SKM-1 treated with dmso at 0.1 percent for 144 hours (cell line): ENCODE results near the gene NAV2.

Experiments
- DNase-seq: peaks from one replicate; lab custom pipeline; 2025; ENCODE audit not compliant: unreplicated experiment; lab: John Stamatoyannopoulos, UW

The NAV2 gene

DNA sequence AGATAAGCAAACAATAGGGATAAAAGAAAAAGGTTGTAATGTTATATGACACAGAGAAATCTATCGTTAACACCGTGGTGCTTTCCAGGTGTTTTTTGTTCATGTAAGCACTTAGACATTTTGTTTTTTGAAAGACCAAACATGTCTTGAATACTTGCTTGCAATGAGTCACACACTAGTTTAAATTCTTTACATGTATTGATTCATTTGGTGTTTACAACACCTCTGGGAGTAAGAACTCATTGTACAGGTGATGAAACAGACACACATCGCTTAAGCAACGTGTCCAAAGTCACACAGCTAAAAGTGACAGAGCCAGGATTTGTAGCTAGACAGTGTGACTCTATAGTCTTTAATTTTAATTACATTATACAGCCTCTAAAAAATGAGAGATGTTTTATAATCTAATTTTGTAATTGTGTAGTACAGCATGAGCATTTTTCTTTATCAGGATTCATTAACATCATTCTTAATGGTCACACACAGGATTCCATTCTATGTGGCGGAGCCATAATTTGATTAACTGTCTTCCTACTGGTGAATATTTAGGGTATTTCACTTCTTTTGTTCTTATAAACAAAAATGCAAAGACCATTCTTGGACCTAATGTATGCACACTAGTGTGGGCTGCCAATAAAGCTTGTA, 298.8 kb downstream of the NAV2 start:
- DNase-seq, result no peak

DNA sequence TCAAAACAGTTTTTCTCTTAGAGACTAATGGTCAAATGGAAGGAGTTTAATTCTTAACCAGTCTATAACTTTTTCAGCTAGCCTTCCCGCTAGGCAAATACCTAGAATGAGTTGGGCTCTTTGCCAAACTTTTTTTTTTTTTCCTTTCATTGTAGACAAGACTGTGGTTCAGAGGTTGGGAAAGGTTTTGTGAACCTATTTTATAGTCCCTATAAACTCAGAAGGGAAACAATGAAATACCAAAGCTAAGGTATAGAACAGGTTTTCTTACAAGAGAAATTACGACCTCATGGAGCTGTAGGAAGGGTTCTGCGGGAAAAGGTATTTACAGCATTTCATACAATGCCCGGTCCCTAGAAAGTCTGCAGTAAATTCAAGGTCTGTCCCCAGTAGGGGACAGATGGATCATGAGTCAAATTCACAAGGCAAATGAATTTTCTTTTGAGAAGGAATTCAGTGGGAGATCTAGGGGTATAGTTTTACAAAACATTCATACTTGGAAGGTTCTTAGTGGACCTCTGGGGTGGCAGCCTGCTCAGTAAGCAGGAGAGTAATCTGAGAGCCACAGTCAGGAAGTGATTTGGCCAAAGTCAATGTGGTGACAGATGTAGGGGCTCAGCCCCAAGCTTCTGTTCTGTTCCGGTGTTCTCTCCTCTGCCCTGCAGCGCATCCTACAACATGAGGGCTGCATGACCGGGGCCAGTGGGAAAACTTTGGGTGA, 300.9 kb downstream of the NAV2 start:
- no peak for DNase-seq

DNA sequence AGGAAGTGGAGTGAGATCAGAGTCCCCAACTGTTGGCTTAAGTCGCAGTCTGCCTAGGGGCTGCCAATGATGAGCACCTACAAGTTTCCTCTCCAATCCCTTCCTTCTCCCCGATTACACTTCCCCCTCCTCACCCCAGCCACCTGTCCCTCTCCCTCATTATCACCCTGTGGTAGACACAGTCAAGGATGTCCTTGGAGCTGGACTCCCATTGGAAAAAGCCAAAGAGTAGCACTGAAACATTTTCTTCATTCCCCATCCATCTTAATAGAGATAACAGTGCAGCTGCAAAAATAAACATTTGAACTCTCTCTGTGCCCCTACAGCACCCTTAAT, 301.4 kb downstream of the NAV2 start:
- no peak for DNase-seq

DNA sequence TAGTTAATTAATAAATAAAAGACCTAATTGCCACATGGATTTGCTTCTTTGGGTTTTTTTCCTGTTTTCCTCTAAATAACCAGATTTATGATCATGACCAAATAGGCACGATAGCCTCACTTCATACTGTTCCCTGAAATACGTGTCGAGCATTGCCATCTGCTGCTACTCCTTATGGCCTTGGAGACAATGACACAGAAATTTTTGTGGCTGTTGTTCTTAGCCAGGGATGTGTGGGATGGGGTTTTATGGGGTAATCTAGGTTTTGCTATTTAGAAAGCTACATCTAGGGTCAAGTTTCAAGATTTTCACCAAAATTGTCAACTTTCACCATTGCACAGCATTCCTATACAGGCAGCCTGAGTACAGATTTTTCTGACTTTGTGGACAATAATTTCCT, 302.5 kb downstream of the NAV2 start:
- no peak for DNase-seq

DNA sequence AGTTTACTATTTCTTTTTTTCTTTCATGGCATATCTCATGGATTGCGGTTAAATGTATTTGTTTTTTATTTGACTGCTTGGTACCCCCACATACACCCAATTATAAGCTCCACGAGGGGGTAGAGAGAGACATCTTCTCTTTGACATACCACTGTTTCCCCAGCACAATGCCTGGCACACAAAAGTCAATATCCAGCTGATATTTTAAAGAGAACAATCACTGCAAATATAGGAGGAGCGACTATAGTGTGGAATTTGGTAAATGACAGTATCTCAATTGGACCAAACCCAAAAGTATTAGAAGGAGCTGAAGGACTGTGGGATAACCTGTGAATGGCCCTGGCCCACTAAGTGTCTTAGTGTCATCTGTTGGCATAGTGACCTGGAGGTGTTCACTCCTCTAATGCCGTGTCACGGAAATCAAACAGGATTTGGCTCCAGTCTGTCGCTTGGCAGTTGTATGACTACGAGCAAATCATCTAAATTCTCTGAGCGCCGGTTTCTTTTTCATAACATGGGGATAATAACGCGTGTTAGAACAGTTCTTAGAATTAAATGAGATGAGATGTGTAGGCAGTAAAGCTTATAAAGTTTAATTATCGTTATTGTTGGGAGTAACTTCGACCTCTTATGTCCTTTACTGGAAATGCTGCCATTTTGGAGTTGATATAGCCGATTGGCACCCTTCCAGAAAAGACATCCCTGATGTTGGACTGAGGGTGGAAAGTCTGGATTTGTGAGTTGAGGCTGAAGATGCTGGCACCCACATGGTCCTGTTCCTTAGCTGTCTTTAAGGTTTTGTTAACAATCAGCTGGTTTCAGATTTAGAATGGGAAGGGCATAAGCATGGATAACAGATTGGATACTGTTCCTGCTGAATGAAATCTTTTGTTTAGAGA, 303.1 kb downstream of the NAV2 start:
- no peak for DNase-seq

DNA sequence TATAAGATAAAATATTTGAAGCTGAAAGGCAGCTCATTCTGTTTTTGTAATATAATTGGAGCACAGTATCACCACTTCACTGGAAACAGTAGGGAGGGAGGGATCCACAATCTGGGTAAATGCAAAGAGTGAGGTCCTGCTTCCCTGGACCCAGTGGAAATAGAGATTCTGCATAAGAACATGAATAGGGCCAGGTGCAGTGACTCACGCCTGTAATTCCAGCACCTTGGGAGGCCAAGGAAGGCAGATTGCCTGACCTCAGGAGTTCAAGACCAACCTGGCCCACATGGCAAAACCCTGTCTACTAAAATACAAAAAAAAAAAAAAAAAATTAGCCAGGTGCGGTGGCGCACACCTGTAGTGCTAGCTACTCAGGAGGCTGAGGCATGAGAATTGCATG, 303.9 kb downstream of the NAV2 start:
- DNase-seq, result no peak

DNA sequence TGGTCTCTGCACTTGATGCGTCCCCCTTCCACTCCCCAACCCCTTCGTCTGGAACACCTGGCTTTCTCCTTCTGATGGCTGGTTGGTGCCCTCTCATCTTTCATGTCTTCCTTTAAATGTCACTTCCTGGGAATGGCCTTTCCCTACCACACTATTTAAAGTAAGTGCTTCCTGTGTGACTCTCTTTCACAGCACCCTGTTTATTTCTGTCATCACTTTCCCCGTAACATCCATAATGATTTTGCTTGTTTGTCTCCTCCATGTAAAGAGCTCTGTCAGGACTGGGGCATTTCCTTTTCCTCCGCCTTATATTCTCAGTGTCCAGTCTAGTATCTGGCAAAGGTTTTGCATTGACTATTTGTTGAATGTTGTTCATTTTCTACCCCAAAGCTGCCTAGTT, 304.7 kb downstream of the NAV2 start:
- no peak for DNase-seq

DNA sequence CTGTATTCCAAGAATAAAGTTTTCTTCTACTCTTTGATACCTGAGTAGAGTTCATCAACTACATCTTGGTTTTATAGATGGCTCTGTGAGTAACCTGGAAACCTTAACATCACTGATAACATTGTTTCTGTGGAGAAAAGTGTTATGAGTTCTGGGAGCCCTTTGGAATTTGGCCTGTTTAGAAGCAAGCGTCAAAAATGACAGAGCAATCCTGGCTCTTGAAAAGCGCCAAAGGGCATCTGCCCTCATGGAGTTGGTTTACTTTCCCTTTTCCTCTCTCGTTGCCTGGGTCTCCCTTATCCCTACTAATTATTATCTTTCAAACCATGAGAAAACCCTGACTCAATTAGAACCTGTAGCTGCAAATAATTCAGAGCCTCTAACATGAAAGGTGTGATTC, 307.6 kb downstream of the NAV2 start:
- no peak for DNase-seq

DNA sequence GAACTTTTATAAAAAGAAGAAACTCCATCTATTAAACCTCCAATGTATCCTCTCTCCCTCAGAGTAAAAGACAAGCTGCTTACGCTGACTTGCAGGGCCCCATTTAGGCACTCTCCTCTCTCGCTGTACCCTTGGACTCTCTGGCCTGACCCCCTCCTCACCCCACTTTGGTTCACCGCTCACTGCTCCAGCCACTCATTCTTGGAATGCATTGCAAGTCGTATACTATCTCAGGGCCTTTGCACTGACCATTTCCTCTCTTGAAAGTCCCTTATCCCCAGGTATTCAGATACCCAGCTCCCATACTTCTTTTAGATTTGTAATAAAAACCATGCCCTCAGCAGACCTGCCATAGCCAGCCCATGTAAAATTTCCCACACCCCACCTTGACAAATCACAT, 308.1 kb downstream of the NAV2 start:
- DNase-seq, result no peak

DNA sequence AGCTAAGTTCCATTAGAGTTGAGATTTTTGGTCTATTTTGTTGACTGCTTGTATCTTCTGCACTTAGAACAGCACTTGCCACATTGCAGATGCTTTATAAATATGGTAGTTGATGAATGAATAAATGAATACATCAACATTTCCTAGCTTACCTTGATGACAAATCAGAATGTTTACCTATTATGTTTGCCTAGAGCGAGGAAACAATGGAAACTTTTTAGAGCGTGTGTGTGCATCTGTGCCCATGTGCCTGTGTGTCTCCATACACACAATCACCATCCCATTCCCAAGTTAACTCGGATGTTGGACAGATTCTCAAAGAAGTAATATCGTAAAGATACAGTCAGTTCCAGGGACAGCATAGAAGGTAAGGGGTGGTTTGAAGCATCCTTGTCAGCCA, 308.6 kb downstream of the NAV2 start:
- no peak for DNase-seq

DNA sequence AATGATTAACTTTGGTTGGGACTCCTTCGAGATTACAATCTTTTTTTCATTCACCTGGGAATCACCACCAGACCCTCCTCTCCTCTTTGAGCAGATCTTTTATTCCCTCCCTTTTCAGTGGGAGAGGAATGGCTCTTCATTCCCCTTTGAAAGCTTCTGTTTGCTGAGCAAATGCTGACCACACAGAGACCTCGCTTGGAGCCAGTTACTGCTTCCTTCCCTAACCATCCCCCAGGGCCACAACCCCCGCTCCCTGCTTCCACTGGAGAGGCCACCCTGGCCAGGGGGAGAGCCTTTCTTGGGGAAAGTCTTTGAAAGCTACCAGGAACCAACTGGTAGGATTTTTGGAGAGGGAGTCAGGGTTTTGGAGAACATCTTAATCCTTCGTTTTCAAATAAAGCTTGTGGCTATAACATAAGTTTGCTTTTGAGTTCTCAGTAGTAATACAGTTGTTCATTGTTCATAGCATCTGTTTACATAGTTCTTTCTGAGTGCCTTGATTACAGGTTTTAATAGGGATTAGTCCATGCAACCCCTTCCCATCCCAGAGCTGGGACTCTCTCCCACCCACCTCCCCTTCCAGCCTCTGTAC, 309.2 kb downstream of the NAV2 start:
- DNase-seq, result no peak

DNA sequence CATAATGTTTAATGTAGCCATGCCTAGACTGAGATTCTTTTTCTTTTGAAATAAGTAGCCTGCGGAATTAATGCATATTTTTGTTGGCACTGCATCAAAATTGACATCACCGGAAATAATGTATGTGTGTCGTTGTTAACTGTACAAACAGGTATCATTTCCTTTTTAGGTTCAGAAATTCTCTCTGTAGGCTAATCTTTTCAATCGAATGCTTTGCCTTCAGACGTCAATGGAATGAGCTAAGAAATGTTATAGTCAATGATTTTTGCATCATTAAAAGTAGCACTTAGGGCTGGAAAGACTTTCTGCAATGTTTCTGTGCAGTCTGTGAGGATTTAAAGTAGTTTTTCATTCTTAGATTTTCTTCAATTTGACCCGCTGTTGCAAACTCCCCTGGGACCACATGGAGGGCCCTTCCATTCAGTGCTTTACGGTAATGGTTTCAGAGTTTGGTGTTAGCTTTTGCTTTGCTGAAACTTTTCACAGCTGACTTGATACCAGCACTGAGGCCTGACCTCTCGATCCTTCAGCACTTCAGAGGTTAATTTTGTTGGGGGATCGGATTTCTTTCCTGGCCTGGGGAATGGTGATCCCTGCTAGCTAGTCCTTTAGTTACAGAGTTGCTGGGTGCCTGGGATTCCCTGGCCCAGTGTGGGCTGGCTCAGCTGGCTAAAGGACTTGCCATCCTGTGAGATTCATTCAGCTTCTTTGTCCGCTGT, 309.9 kb downstream of the NAV2 start:
- no peak for DNase-seq

DNA sequence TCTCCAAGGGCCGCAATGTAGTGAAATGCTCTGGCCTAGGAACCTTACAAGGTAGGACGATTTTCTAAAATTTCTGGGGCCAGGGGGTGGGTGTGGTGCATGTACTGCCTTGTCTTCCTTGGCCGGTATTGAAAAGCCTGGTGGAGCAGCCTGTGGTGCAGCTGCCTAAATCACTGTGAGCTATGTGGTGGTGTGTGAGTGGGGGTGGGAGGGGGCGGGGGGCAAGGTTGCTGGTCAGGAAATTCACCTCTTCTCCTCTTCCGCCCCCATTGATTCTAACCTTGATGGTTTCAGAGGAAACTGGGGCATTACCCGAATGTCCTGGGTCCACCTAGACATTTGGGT, 310.4 kb downstream of the NAV2 start:
- no peak for DNase-seq

DNA sequence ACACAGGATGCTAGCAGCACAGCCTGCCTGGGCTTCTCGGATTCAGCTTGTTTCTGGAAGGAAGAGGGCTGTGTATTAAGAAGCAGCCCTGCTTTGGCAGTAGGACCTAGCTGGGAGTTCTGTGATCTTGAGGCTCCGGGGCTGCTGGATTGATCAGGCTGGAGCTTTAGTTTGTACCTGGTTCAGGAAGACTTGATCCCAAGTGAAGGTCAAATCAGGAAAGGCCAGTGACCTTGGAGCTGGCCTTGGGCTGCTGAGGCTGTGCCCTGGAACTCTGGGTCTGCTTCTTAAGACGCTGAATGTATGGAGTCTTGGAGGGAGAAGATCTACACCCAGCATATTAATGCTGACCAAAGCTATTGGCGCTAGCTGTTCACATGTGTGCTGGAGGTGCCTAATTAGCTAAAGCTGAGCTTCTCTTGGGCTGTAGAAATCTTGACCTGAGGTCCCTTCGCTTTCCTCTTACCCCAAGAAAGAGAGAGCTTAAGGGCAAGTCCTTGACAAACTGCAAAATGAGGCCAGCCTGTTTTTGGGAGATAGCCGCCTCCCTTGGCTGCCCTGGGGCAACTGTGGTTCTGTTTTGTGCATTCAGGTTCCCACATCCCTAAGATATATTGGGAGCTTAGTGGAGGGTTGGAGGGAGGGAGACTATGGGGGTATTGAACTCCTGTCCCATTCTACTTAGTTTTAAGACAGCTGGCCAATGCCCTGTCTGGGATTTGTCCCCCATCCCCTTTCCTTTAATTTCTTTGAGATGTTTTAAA, 311.7 kb downstream of the NAV2 start:
- DNase-seq, result no peak

DNA sequence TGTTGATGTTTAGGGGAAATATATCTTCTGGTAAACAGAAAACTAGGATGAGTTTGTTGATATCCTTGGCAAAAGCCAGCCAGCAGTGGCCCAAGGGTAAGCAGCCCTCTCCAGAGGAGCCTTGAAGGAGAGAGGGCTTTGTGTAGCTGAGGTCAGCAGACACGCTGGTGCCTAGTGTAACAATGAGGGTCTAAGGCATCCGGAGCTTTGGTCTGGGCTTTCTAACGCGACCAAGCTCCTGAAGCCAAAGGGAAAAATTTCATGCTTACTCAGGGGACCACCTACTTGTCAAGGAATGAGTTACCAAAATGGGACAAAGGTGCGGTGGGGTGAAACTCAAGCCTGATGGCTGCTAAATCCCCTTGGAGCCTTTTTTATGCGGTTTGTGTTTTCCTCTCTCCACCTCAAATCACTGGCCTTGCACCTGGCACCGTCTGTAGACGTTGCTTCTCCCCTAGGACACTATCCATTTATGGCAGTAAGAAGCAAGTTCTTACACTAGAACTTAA, 312.7 kb downstream of the NAV2 start:
- DNase-seq, result no peak

DNA sequence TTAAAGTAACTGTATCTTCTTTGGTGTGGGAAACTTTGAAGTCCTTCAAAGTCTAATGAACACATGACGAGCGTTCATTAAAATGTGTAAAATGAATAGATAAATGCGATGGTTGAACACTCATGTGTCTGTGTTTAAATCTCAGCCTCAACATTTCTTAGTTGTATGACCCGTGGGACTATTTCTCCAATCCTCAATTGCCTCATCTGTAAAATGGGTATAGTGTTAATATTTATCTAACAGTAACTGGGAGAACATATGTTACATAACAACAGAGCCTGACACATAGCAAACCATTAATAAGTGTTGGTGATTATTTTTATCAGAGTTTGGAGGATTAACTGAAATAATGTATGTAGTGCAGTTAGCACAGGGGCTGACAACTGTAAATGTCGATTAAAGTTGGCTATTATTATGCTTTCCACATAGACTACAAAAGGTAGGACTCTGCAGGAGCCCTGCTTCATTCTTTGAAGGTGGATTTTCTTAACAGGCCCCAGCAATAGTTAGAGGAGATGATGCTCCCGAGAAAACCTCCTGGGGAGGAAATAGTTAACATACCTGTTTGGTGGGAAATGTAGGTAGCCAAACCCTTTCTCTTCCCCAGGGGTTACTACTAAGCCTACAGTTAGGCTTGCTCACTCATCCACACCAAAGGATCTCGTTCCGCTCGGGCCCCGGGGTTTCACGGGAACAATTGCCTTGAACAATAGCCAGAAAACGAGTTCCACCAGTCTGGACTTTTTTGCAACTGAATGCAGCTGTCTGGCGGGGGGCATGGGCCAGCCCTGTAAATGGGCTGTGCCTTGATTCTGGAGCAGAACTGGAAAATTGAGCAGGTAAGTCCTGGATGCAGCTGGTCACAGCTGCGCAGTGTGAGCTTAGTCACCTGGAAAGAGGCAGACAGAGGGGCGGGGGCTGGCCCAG, 314.3 kb downstream of the NAV2 start:
- DNase-seq, result no peak

DNA sequence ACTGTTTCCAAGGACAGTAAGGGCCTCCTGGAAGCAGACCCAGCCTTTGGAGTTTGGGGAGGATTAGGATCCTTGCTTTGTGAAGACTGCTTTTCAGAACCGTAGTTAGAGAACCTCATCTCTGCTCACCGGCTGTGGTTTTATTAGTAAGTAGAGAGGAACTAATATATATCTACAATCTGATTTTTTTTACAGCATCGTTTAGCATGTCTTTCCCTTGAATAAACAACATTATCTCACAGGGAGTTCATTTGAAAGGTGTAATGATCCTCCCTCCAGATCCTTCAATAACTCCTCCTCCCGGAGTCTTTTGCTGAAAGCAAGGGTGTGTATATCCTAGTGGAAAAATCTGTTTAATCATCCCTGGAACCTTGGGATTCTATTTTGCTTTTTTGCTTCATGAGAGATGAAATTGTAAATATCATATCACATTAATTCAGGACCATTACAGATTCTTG, 314.9 kb downstream of the NAV2 start:
- no peak for DNase-seq

DNA sequence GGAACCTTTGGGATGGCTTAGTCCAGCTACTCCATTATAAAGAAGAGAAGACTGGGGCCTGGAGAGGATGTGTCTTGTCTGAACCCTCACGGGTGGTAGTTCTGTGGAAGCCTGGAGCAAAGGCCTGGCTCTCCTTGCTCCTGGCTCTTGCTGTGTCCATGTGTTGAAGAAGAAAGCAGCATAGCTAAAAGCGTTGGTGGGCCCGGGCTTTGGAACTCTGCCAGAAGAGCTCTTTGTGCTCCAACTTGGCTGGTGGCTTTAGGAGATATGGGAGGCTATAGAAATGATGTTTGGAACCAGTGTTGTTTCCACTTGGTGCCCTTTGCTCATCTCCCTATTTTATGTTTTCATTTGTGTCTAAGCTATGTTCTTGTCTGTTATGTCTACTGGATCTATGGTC, 316.6 kb downstream of the NAV2 start:
- no peak for DNase-seq

DNA sequence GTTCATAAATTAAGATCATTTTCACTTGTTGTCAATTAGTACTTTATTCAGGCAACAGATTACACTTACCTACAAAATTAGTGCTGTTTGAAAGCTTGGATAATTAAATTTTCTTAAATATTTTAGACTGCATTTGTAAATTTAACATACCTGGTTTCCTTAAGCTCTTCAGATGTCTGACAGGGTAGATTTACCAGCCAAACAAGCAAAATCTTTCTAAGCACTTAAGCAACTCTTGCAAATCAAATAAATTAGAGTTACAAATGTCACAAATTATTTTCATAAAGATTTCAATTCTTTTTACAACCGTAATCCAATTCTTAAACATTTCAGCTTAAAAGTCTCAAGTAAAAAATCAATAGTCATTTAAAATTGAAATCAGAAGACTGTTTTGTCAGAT, 317.8 kb downstream of the NAV2 start:
- no peak for DNase-seq
